Naive thymus-derived CD4-positive, alpha-beta T cell (primary cell): ENCODE data around the gene RBBP6. TPM values are rescaled to one million over a fixed set of nuclear protein-coding genes. Genes with fewer than 3 reads are reported as not detected.

Source experiments
- ATAC-seq: fragments of 150-1000 bp; cut with Tn5 transposase; 2 replicates; pipeline ENCODE4 v1.10.0; 2021; ENCODE audit warnings: mild to moderate bottlenecking, moderate library complexity
- CTCF ChIA-PET: fragments of 350-600 bp; sonication (Branson Sonifier 250); formaldehyde crosslinking; loops from one replicate; lab custom pipeline; 2021; ENCODE audit warnings: antibody characterized with exemption; lab: Charles Lee
- POLR2A ChIA-PET: fragments of 350-600 bp; sonication (Branson Sonifier 250); formaldehyde crosslinking; loops from one replicate; lab custom pipeline; 2021; ENCODE audit warnings: antibody characterized with exemption, inconsistent platforms; lab: Charles Lee
- DNase-seq, 9 donors: peaks; one replicate each; pipeline versions ENCODE4 v3.0.0 to v3.0.0-alpha.2; 2020 to 2022; ENCODE audit warnings: mixed read lengths in 1 of 9
- H3K27ac ChIP-seq: one replicate; pipeline ENCODE4 v1.7.0; 2013; ENCODE audit warnings: mild to moderate bottlenecking, low read depth, low read length, moderate library complexity
- H3K27me3 ChIP-seq, 2 donors: one replicate each; pipeline ENCODE4 v1.7.0; 2013; ENCODE audit warnings: low read length in 2 of 2, mild to moderate bottlenecking in 2 of 2, moderate library complexity in 2 of 2; ENCODE audit not compliant: control insufficient read depth in 2 of 2, insufficient read depth in 2 of 2
- H3K36me3 ChIP-seq, 3 experiments: 1 replicate in 2 of 3; 2 replicates in 1 of 3; pipeline ENCODE4 v1.7.0; 2013; ENCODE audit warnings: low read length in 3 of 3, mild to moderate bottlenecking in 3 of 3, moderate library complexity in 1 of 3; ENCODE audit not compliant: insufficient read depth in 3 of 3, control insufficient read depth in 2 of 3
- H3K4me1 ChIP-seq, 2 donors: one replicate each; pipeline ENCODE4 v1.7.0; 2013; ENCODE audit warnings: low read length in 2 of 2, mild to moderate bottlenecking in 2 of 2, moderate library complexity in 1 of 2; ENCODE audit not compliant: control insufficient read depth in 2 of 2, insufficient read depth in 2 of 2
- H3K4me3 ChIP-seq: 2 replicates; pipeline ENCODE4 v1.7.0; 2013; ENCODE audit warnings: mild to moderate bottlenecking, low read length
- H3K9me3 ChIP-seq, 3 experiments: 1 replicate in 2 of 3; 2 replicates in 1 of 3; pipeline ENCODE4 v1.7.0; 2013; ENCODE audit warnings: low read length in 3 of 3; ENCODE audit not compliant: control insufficient read depth in 2 of 3
- H3K27ac Mint-ChIP-seq, 9 donors: one replicate each; pipeline ENCODE4 v1.8.0; 2020 to 2022; ENCODE audit warnings: mixed read lengths in 9 of 9, mild to moderate bottlenecking in 8 of 9, moderate library complexity in 5 of 9, inconsistent platforms in 2 of 9
- H3K27me3 Mint-ChIP-seq, 5 donors: one replicate each; pipeline ENCODE4 v1.8.0; 2021 to 2022; ENCODE audit warnings: mixed read lengths in 5 of 5, mild to moderate bottlenecking in 1 of 5
- H3K36me3 Mint-ChIP-seq, 5 donors: one replicate each; pipeline ENCODE4 v1.8.0; 2020 to 2022; ENCODE audit warnings: mixed read lengths in 5 of 5, mild to moderate bottlenecking in 3 of 5, inconsistent platforms in 1 of 5
- H3K4me1 Mint-ChIP-seq, 7 donors: one replicate each; pipeline ENCODE4 v1.8.0; 2020 to 2022; ENCODE audit warnings: mixed read lengths in 7 of 7, mild to moderate bottlenecking in 3 of 7, inconsistent platforms in 1 of 7
- H3K4me3 Mint-ChIP-seq, 10 donors: one replicate each; pipeline ENCODE4 v1.8.0; 2020 to 2022; ENCODE audit warnings: mild to moderate bottlenecking in 10 of 10, mixed read lengths in 10 of 10, moderate library complexity in 6 of 10, inconsistent platforms in 2 of 10
- H3K9me3 Mint-ChIP-seq, 11 donors: one replicate each; pipeline ENCODE4 v1.8.0; 2020 to 2022; ENCODE audit warnings: mixed read lengths in 11 of 11, mild to moderate bottlenecking in 4 of 11, inconsistent platforms in 1 of 11, moderate library complexity in 1 of 11
- intact Hi-C, 2 donors: fragments of 100-400 bp; cut with micrococcal nuclease; formaldehyde crosslinking; loops; one replicate each; pipeline ENCODE4 v1.15.1; 2023
- polyA plus RNA-seq, 2 donors: library from polyadenylated mRNA; unstranded; fragments of 300-500 nt; fragmentation: Illumina TruSeq; gene quantifications; one replicate each; pipeline ENCODE4 v1.2.3, GENCODE V29; 2021
- total RNA-seq, 6 experiments: library from RNA in 5 of 6; stranded (reverse) in 5 of 6; gene quantifications; 1 replicate in 5 of 6; 2 replicates in 1 of 6; pipeline ENCODE4 v1.2.3 and lab custom pipeline; 2021 to 2026

The RBBP6 gene
- total and polyA plus RNA-seq, 7 experiments from 2014 or later = 17.0 to 137 (median 91.2) TPM

DNA sequence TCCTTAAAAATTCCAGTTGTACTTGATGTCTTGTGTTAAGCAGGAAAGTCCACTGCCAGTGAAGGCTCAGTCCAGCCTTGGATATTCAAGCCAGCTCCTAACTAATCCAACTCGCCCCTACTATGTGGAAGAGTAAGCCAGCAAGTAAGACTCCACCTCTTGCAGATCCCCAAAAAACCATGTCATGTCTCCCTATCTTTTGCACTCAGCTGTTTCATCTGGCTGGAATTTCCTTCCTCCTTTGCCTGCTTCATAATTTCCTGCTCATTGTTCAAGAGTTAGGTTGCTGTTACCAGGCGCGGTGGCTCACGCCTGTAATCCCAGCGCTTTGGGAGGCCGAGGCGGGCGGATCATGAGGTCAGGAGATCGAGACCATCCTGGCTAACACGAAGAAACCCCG, 37.8 kb downstream of the RBBP6 start:
- Histone ChIP-seq H3K27me3 (no peaks in the 10 kb centered on the region), H3K9me3 (peaks cover 0 to 7% (median 0%) of the 10 kb centered on the region in 3 experiments), H3K27ac (no peak overlapping the region), H3K36me3 (no peaks in the 10 kb centered on the region), H3K4me3 (no peak overlapping the region), H3K4me1 (no peaks in the 10 kb centered on the region)
- ChIA-PET CTCF (no interaction called here), POLR2A (interaction anchor here (0.6 kb wide), 1 partner anchor 28 kb away, joined by 4 read pairs; no protein-coding TSS in a partner anchor)
- Mint-ChIP-seq H3K4me1 (peaks cover 0 to under 1% (median 0%) of the 10 kb centered on the region in 7 donors), H3K27ac (no peak overlapping the region), H3K27me3 (peaks cover 0 to 6% (median 0%) of the 10 kb centered on the region in 5 donors), H3K36me3 (peaks cover under 1 to 7% (median 5%) of the 10 kb centered on the region in 5 donors), H3K4me3 (no peak overlapping the region), H3K9me3 (peaks cover 0 to 33% (median 10%) of the 10 kb centered on the region in 11 donors)
- no peak for ATAC-seq
- no peak for DNase-seq
- intact Hi-C loops = no loop called here

GRCh38 chr16:24580665-24581064, 41.3 kb downstream of the RBBP6 start:
- no peaks in the 10 kb centered on the region for H3K4me1 ChIP-seq
- peaks cover 0 to 4% (median 0%) of the 10 kb centered on the region in 5 donors for H3K36me3 Mint-ChIP-seq
- peaks cover 0 to 2% (median 0%) of the 10 kb centered on the region in 7 donors for H3K4me1 Mint-ChIP-seq
- ATAC-seq = no peak
- H3K36me3 ChIP-seq = no peaks in the 10 kb centered on the region
- no peaks in the 10 kb centered on the region for H3K27me3 ChIP-seq
- H3K9me3 Mint-ChIP-seq = peaks cover 0 to 11% (median 3%) of the 10 kb centered on the region in 11 donors
- H3K4me3 ChIP-seq = no peak overlapping the region
- ChIA-PET CTCF (interaction anchor here (0.7 kb wide), 1 partner anchor 370 kb away, joined by 3 read pairs; no protein-coding TSS in a partner anchor), POLR2A (interaction anchor here (0.6 kb wide), 1 partner anchor 25 kb away, joined by 3 read pairs; no protein-coding TSS in a partner anchor)
- H3K9me3 ChIP-seq = no peaks in the 10 kb centered on the region
- no peak overlapping the region for H3K27ac Mint-ChIP-seq
- no peak overlapping the region for H3K4me3 Mint-ChIP-seq
- intact Hi-C loops = no loop called here
- H3K27ac ChIP-seq = no peak overlapping the region
- peaks cover 0 to 9% (median 5%) of the 10 kb centered on the region in 5 donors for H3K27me3 Mint-ChIP-seq
- DNase-seq = no peak

- POLR2A ChIA-PET = no interaction called here
- DNase-seq (no peak), ATAC-seq (no peak)
- Mint-ChIP-seq H3K4me3 (no peak overlapping the region), H3K36me3 (peaks cover 0 to 4% (median 0%) of the 10 kb centered on the region in 5 donors), H3K27me3 (peaks cover 8 to 15% (median 12%) of the 10 kb centered on the region in 5 donors), H3K4me1 (peaks cover 0 to 6% (median 0%) of the 10 kb centered on the region in 7 donors), H3K27ac (no peak overlapping the region), H3K9me3 (no peaks in the 10 kb centered on the region)
- intact Hi-C loops = no loop called here
- H3K27me3 ChIP-seq = no peaks in the 10 kb centered on the region
- no peaks in the 10 kb centered on the region for H3K36me3 ChIP-seq
- no peaks in the 10 kb centered on the region for H3K4me1 ChIP-seq
- no peaks in the 10 kb centered on the region for H3K9me3 ChIP-seq
- H3K27ac ChIP-seq = no peak overlapping the region
- H3K4me3 ChIP-seq = no peak overlapping the region
- CTCF ChIA-PET = no interaction called here
These were observed 44.1 kb downstream of the RBBP6 start for GRCh38 chr16:24583494-24583893.

- POLR2A ChIA-PET = no interaction called here
- Mint-ChIP-seq H3K27ac (no peak overlapping the region), H3K36me3 (no peaks in the 10 kb centered on the region), H3K4me1 (peaks cover 0 to 6% (median 0%) of the 10 kb centered on the region in 7 donors), H3K4me3 (no peak overlapping the region), H3K9me3 (no peaks in the 10 kb centered on the region), H3K27me3 (peaks cover 5 to 15% (median 14%) of the 10 kb centered on the region in 5 donors)
- H3K27ac ChIP-seq = no peak overlapping the region
- H3K4me1 ChIP-seq = no peaks in the 10 kb centered on the region
- no peak overlapping the region for H3K4me3 ChIP-seq
- no peaks in the 10 kb centered on the region for H3K36me3 ChIP-seq
- intact Hi-C loops = no loop called here
- CTCF ChIA-PET = no interaction called here
- no peaks in the 10 kb centered on the region for H3K27me3 ChIP-seq
- ATAC-seq (no peak), DNase-seq (no peak)
- no peaks in the 10 kb centered on the region for H3K9me3 ChIP-seq
These were observed 50.6 kb downstream of the RBBP6 start for GRCh38 chr16:24589997-24590396.

DNA sequence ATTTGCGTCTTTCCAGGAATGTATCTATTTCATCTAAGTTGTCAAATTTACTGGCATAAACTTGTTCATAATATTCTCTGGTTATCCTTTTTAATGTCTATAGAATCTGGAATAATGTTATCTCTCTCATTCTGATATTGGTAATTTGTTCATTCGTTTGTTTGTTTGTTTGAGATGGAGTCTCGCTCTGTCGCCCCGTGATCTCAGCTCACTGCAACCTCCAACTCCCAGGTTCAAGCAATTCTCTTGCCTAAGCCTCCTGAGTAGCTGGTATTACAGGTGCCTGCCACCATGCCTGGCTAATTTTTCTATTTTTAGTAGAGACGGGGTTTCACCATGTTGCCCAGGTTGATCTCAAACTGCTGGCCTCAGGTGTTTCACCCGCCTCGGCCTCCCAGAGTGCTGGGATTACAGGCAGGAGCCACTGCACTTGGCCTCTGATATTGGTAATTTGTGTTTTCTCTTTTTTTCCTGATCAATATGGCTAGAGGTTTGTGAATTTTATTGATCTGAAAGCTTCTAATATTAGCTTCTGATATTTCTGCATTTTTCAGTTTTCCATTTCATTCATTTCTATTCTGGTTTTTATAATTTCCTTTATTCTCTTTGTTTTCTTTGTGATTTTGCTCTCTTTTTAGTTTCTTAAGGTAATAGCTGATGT, 59.5 kb downstream of the RBBP6 start:
- POLR2A ChIA-PET = no interaction called here
- no peak overlapping the region for H3K27ac Mint-ChIP-seq
- H3K9me3 Mint-ChIP-seq = peaks cover 0 to 4% (median 2%) of the 10 kb centered on the region in 11 donors
- Histone ChIP-seq H3K4me3 (no peak overlapping the region), H3K27ac (no peak overlapping the region), H3K27me3 (no peaks in the 10 kb centered on the region), H3K9me3 (no peaks in the 10 kb centered on the region), H3K4me1 (no peaks in the 10 kb centered on the region), H3K36me3 (no peaks in the 10 kb centered on the region)
- H3K4me3 Mint-ChIP-seq = no peak overlapping the region
- no peak for ATAC-seq
- peaks cover 5 to 31% (median 16%) of the 10 kb centered on the region in 5 donors for H3K27me3 Mint-ChIP-seq
- intact Hi-C loops = no loop called here
- CTCF ChIA-PET = no interaction called here
- peaks cover 0 to 4% (median 0%) of the 10 kb centered on the region in 5 donors for H3K36me3 Mint-ChIP-seq
- DNase-seq = no peak
- no peaks in the 10 kb centered on the region for H3K4me1 Mint-ChIP-seq

- Mint-ChIP-seq H3K36me3 (peaks cover 0 to 5% (median 0%) of the 10 kb centered on the region in 5 donors), H3K9me3 (peaks cover 0 to 2% (median 0%) of the 10 kb centered on the region in 11 donors), H3K27me3 (peaks cover 48 to 62% (median 54%) of the 10 kb centered on the region in 5 donors), H3K4me1 (peaks cover 7 to 23% (median 17%) of the 10 kb centered on the region in 7 donors), H3K27ac (no peak overlapping the region), H3K4me3 (peak overlapping the region in 8 of 10 donors; percentile 0 to 66 (median 56))
- intact Hi-C loops = no loop called here
- DNase-seq (no peak), ATAC-seq (no peak)
- Histone ChIP-seq H3K4me3 (no peak overlapping the region), H3K9me3 (no peaks in the 10 kb centered on the region), H3K36me3 (no peaks in the 10 kb centered on the region), H3K27ac (no peak overlapping the region), H3K27me3 (peaks cover 0 to 10% of the 10 kb centered on the region in 2 donors), H3K4me1 (no peaks in the 10 kb centered on the region)
- POLR2A ChIA-PET = no interaction called here
- CTCF ChIA-PET = interaction anchor here (0.7 kb wide), 1 partner anchor 21 kb away, joined by 3 read pairs; no protein-coding TSS in a partner anchor
These were observed 70.0 kb downstream of the RBBP6 start for GRCh38 chr16:24609417-24609739.
